H1 (cell line): ENCODE data around the gene KRT13. TPM values are rescaled to one million over a fixed set of nuclear protein-coding genes. Genes with fewer than 3 reads are reported as not detected.

Experiments
- SP1 ChIP-seq: IDR thresholded peaks from 2 replicates; pipeline ENCODE4 v1.6.1; 2011; ENCODE audit warnings: low read depth, low read length
- USF2 ChIP-seq: IDR thresholded peaks from 2 replicates; pipeline ENCODE4 v1.6.1; 2011; ENCODE audit warnings: low read length, improper control_type of control experiment
- polyA plus RNA-seq, 7 experiments: library from polyadenylated mRNA; depleted of rRNA in 3 of 7; stranded (reverse) in 5 of 7; unstranded in 2 of 7; fragments of >200 nt in 5 of 7; fragments of 200-250 nt in 2 of 7; gene quantifications; 1 replicate in 5 of 7; 2 replicates in 1 of 7; 4 replicates in 1 of 7; pipeline versions ENCODE4 v1.2.1 to v1.2.3, GENCODE V29; 2011 to 2013; ENCODE audit warnings: missing spikeins in 2 of 7, mixed read lengths in 2 of 7
- total RNA-seq: library from RNA; stranded (reverse); fragmentation: NEBNext Ultra II Directional; extraction: Animal tissue kit (Norgen Biotek cat#: 25700); gene quantifications from 2 replicates; pipeline ENCODE4 v1.2.1, GENCODE V29; 2021
- TF ChIP-seq, protein P1 (sequence below): fragments of 300-600 bp; sonication (generic); IDR thresholded peaks from 2 replicates; pipeline ENCODE4 v1.7.1; 2012; ENCODE audit warnings: low read length, moderate library complexity, mild to moderate bottlenecking, inconsistent platforms; ENCODE audit not compliant: insufficient replicate concordance

KRT13 gene
- total and polyA plus RNA-seq, 2 of the 8 experiments (the other 6 are each of a cell fraction or from before 2014, with no cell fraction given) = 0.09 TPM; not detected in 1

GRCh38 chr17:41492351-41492750 lies 13.1 kb downstream of the KRT13 start (continued):
- TF ChIP-seq USF2 (no peak), SP1 (no peak)
- TF ChIP-seq, protein P1, sequence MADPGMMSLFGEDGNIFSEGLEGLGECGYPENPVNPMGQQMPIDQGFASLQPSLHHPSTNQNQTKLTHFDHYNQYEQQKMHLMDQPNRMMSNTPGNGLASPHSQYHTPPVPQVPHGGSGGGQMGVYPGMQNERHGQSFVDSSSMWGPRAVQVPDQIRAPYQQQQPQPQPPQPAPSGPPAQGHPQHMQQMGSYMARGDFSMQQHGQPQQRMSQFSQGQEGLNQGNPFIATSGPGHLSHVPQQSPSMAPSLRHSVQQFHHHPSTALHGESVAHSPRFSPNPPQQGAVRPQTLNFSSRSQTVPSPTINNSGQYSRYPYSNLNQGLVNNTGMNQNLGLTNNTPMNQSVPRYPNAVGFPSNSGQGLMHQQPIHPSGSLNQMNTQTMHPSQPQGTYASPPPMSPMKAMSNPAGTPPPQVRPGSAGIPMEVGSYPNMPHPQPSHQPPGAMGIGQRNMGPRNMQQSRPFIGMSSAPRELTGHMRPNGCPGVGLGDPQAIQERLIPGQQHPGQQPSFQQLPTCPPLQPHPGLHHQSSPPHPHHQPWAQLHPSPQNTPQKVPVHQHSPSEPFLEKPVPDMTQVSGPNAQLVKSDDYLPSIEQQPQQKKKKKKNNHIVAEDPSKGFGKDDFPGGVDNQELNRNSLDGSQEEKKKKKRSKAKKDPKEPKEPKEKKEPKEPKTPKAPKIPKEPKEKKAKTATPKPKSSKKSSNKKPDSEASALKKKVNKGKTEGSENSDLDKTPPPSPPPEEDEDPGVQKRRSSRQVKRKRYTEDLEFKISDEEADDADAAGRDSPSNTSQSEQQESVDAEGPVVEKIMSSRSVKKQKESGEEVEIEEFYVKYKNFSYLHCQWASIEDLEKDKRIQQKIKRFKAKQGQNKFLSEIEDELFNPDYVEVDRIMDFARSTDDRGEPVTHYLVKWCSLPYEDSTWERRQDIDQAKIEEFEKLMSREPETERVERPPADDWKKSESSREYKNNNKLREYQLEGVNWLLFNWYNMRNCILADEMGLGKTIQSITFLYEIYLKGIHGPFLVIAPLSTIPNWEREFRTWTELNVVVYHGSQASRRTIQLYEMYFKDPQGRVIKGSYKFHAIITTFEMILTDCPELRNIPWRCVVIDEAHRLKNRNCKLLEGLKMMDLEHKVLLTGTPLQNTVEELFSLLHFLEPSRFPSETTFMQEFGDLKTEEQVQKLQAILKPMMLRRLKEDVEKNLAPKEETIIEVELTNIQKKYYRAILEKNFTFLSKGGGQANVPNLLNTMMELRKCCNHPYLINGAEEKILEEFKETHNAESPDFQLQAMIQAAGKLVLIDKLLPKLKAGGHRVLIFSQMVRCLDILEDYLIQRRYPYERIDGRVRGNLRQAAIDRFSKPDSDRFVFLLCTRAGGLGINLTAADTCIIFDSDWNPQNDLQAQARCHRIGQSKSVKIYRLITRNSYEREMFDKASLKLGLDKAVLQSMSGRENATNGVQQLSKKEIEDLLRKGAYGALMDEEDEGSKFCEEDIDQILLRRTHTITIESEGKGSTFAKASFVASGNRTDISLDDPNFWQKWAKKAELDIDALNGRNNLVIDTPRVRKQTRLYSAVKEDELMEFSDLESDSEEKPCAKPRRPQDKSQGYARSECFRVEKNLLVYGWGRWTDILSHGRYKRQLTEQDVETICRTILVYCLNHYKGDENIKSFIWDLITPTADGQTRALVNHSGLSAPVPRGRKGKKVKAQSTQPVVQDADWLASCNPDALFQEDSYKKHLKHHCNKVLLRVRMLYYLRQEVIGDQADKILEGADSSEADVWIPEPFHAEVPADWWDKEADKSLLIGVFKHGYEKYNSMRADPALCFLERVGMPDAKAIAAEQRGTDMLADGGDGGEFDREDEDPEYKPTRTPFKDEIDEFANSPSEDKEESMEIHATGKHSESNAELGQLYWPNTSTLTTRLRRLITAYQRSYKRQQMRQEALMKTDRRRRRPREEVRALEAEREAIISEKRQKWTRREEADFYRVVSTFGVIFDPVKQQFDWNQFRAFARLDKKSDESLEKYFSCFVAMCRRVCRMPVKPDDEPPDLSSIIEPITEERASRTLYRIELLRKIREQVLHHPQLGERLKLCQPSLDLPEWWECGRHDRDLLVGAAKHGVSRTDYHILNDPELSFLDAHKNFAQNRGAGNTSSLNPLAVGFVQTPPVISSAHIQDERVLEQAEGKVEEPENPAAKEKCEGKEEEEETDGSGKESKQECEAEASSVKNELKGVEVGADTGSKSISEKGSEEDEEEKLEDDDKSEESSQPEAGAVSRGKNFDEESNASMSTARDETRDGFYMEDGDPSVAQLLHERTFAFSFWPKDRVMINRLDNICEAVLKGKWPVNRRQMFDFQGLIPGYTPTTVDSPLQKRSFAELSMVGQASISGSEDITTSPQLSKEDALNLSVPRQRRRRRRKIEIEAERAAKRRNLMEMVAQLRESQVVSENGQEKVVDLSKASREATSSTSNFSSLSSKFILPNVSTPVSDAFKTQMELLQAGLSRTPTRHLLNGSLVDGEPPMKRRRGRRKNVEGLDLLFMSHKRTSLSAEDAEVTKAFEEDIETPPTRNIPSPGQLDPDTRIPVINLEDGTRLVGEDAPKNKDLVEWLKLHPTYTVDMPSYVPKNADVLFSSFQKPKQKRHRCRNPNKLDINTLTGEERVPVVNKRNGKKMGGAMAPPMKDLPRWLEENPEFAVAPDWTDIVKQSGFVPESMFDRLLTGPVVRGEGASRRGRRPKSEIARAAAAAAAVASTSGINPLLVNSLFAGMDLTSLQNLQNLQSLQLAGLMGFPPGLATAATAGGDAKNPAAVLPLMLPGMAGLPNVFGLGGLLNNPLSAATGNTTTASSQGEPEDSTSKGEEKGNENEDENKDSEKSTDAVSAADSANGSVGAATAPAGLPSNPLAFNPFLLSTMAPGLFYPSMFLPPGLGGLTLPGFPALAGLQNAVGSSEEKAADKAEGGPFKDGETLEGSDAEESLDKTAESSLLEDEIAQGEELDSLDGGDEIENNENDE = no peak
- TF ChIP-seq, all 59 proteins: peak for 0
